Osteoblast (primary cell): ENCODE measurements around the gene CHTF18. TPM values are rescaled to one million over a fixed set of nuclear protein-coding genes. Genes with fewer than 3 reads are reported as not detected.

Experiments
- DNase-seq: peaks from one replicate; pipeline ENCODE4 v3.0.0; 2011; ENCODE audit warnings: low spot score, mixed read lengths; ENCODE audit not compliant: insufficient read length; ENCODE audit errors: missing footprints
- H2AFZ ChIP-seq: 2 replicates; pipeline ENCODE4 v1.6.0; 2011; ENCODE audit warnings: mild to moderate bottlenecking, low read length
- H3K27ac ChIP-seq: 2 replicates; pipeline ENCODE4 v1.5.1; 2011; ENCODE audit warnings: mild to moderate bottlenecking, low read depth, low read length, moderate library complexity
- H3K27me3 ChIP-seq: 2 replicates; pipeline ENCODE4 v1.6.0; 2012; ENCODE audit warnings: mild to moderate bottlenecking, control low read depth, inconsistent platforms, low read length, moderate library complexity; ENCODE audit not compliant: insufficient read depth
- H3K36me3 ChIP-seq: 2 replicates; pipeline ENCODE4 v1.5.1; 2011; ENCODE audit warnings: mild to moderate bottlenecking, low read length, control low read depth, moderate library complexity; ENCODE audit not compliant: insufficient read depth
- H3K4me1 ChIP-seq: 2 replicates; pipeline ENCODE4 v1.5.1; 2011; ENCODE audit warnings: mild to moderate bottlenecking, low read length, control low read depth, moderate library complexity; ENCODE audit not compliant: insufficient read depth
- H3K4me2 ChIP-seq: 2 replicates; pipeline ENCODE4 v1.6.0; 2011; ENCODE audit warnings: mild to moderate bottlenecking, low read length; ENCODE audit not compliant: insufficient read depth
- H3K4me3 ChIP-seq: fragments of 200-600 bp; sonication (generic); 3 replicates; pipeline ENCODE4 v1.5.1; 2012; ENCODE audit warnings: mild to moderate bottlenecking, low read length, inconsistent platforms; ENCODE audit not compliant: insufficient read depth
- H3K79me2 ChIP-seq: 2 replicates; pipeline ENCODE4 v1.6.0; 2012; ENCODE audit warnings: mild to moderate bottlenecking, low read length, control low read depth, inconsistent platforms; ENCODE audit not compliant: insufficient read depth
- H3K9me3 ChIP-seq: 2 replicates; pipeline ENCODE4 v1.5.1; 2011; ENCODE audit warnings: low read depth, low read length, control low read depth
- H4K20me1 ChIP-seq: 2 replicates; pipeline ENCODE4 v1.6.0; 2012; ENCODE audit warnings: mild to moderate bottlenecking, low read length, control low read depth; ENCODE audit not compliant: insufficient read depth
- total RNA-seq: library from RNA; depleted of rRNA; stranded (reverse); fragments of >200 nt; gene quantifications from 2 replicates; pipeline ENCODE4 v1.2.3, GENCODE V29; 2012
- TF ChIP-seq, protein P1 (sequence below): IDR thresholded peaks from 2 replicates; pipeline ENCODE4 v1.5.1; 2011; ENCODE audit warnings: mild to moderate bottlenecking, low read depth, low read length, moderate library complexity; ENCODE audit errors: extremely low read depth

CHTF18 gene
- total RNA-seq, 1 donor, result 3.3 TPM

DNA sequence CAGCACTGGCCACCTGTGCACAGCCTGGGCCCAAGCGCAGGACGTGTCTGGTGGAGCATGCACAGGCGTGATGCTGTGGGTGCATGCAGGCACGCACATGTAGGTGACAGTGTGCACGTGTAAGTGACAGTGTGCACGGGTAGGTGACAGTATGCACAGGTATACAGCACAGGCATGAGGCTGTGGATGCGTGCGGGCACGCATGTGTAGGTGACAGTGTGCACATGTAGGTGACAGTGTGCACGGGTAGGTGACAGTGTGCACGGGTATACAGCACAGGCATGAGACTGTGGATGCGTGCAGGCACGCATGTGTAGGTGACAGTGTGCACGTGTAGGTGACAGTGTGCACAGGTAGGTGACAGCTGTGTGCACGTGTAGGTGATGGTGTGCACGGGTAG lies 8.1 kb upstream of the CHTF18 start:
- Histone ChIP-seq H4K20me1 (peaks cover 3% of the 10 kb centered on the region), H3K9me3 (no peaks in the 10 kb centered on the region), H3K27ac (no peak overlapping the region), H3K4me3 (no peak overlapping the region), H3K79me2 (no peaks in the 10 kb centered on the region), H2AFZ (no peak overlapping the region), H3K36me3 (no peaks in the 10 kb centered on the region), H3K4me1 (no peaks in the 10 kb centered on the region), H3K27me3 (peaks cover 6% of the 10 kb centered on the region), H3K4me2 (no peak overlapping the region)
- DNase-seq, result no peak
- TF ChIP-seq, protein P1, sequence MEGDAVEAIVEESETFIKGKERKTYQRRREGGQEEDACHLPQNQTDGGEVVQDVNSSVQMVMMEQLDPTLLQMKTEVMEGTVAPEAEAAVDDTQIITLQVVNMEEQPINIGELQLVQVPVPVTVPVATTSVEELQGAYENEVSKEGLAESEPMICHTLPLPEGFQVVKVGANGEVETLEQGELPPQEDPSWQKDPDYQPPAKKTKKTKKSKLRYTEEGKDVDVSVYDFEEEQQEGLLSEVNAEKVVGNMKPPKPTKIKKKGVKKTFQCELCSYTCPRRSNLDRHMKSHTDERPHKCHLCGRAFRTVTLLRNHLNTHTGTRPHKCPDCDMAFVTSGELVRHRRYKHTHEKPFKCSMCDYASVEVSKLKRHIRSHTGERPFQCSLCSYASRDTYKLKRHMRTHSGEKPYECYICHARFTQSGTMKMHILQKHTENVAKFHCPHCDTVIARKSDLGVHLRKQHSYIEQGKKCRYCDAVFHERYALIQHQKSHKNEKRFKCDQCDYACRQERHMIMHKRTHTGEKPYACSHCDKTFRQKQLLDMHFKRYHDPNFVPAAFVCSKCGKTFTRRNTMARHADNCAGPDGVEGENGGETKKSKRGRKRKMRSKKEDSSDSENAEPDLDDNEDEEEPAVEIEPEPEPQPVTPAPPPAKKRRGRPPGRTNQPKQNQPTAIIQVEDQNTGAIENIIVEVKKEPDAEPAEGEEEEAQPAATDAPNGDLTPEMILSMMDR, result no peak

DNA sequence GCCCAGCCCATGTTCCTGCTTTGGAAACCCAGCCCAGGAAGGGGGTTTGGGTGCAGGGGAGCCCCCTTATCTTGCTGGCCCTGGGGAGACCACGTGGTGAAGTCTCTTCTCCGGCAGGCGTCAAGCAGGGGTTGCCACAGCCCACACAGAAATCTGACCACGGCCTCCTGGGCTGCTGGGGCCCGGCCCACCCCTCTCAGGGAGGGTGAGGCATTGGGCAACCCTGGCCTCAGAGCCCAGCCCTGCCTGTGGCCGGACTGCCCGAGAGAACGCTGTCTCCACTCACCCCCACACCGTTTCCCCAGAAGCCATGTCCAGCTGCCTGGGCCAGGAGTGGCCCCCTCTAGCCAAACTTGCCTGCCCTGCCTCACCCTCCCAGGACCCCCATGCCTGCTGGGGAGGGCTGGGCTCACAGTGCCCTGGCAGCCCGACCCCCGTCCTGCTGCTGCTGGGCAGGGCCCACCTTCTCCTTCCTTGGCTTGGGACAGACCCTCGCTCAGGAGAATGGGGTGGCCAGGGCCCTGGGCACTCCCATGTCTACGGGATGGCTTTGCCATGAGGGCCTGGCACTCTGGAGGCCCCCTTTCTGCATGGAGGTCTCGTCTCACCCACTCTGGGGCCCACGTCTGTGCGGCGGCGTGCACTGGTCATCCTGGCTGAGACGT lies 6.9 kb upstream of the CHTF18 start:
- Histone ChIP-seq H3K27me3 (peaks cover 6% of the 10 kb centered on the region), H3K4me1 (no peaks in the 10 kb centered on the region), H3K27ac (no peak overlapping the region), H3K9me3 (no peaks in the 10 kb centered on the region), H2AFZ (no peak overlapping the region), H3K36me3 (peaks cover 5% of the 10 kb centered on the region), H3K4me3 (no peak overlapping the region), H4K20me1 (peaks cover 13% of the 10 kb centered on the region), H3K4me2 (no peak overlapping the region), H3K79me2 (no peaks in the 10 kb centered on the region)
- no peak for DNase-seq
- TF ChIP-seq, protein P1, result no peak

DNA sequence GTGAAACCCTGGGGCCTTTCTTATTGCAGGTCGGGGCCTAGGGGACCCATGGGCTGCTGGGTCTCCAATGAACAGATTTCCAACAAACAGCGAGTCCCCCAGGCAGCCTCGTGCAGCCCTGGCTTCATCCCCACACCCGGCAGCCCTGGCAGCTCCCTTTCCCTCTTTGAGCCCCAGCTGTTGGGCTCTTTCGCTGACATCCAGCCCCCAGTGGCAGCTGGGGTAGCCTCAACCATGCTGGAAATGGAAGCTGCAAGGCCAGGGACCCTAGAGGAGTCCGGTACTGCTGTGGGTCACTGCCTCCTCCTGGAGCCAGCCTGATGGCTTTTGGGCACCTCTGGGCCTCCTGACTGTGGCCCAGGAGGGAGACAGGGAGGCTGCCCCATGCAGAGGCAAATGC lies 6.2 kb upstream of the CHTF18 start:
- Histone ChIP-seq H3K27ac (no peak overlapping the region), H3K27me3 (peaks cover 6% of the 10 kb centered on the region), H3K79me2 (peaks cover 8% of the 10 kb centered on the region), H3K4me1 (peaks cover 2% of the 10 kb centered on the region), H3K4me3 (no peak overlapping the region), H3K4me2 (no peak overlapping the region), H4K20me1 (peaks cover 19% of the 10 kb centered on the region), H3K9me3 (no peaks in the 10 kb centered on the region), H3K36me3 (peaks cover 5% of the 10 kb centered on the region), H2AFZ (no peak overlapping the region)
- DNase-seq, result no peak
- TF ChIP-seq, protein P1, result no peak

DNA sequence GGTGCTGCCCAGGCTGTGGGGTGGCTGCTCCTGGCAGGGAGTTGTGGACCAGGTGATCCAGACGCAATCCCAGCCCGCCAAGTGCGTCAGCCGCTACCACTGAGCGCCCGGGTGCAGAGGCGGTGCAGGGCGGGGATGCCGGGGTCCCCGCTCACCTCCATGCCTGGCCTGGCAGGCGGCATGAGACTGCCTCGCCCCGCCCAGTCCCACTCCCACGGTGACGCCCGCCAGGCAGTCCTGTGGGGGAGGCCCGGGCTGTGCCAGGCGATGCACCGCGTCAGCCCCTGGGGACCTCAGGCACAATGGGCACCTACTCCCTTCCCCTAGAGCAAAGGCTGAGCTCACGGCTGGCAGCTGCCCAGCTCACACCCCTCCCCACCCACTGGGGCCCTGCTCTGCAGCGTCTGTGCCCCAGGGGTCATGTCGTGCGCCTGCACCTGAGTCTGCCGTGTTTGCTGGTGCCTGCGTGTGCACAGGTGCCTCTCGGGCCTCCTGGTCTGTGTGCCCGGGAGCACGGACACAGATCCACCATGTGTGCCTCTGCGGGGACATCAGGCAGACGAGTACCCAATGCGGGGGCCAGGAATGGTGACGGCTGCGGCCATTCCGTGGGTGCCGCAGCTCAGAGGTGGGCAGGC lies 5.5 kb upstream of the CHTF18 start:
- Histone ChIP-seq H3K4me2 (no peak overlapping the region), H3K9me3 (no peaks in the 10 kb centered on the region), H3K4me3 (no peak overlapping the region), H3K36me3 (peaks cover 5% of the 10 kb centered on the region), H3K27ac (no peak overlapping the region), H3K27me3 (peaks cover 6% of the 10 kb centered on the region), H2AFZ (no peak overlapping the region), H3K79me2 (peaks cover 14% of the 10 kb centered on the region), H3K4me1 (peaks cover 6% of the 10 kb centered on the region), H4K20me1 (peaks cover 25% of the 10 kb centered on the region)
- TF ChIP-seq, protein P1, result no peak
- DNase-seq, result no peak
